Measurements from ENCODE around the gene DLK1. TPM values are rescaled to one million over a fixed set of nuclear protein-coding genes. Genes with fewer than 3 reads are reported as not detected.

Gene DLK1
- total and polyA plus RNA-seq, 8 donors, result 7.7 to 65.5 (median 15.2) TPM

GRCh38 chr14:100738269-100738691 is 11.6 kb downstream of the DLK1 start:
- H3K36me3 ChIP-seq, result no peaks in the 10 kb centered on the region
- DNase-seq (no peak), ATAC-seq (no peak), FAIRE-seq (no peak)
- intact Hi-C loops (cut with DNase I), result no loop called here
- no peaks in the 10 kb centered on the region for H3K4me1 ChIP-seq
- TF ChIP-seq CTCF (IDR thresholded peaks at IDR 0.05), result no peak
- H3K27me3 ChIP-seq, result no peaks in the 10 kb centered on the region
- WGBS, 2 donors, result 76 to 81% methylated on average over 6 of the region's 6 CpGs
- no peaks in the 10 kb centered on the region for H3K9me3 ChIP-seq
- H3K27ac ChIP-seq, result no peak overlapping the region
- H3K4me3 ChIP-seq, result no peak overlapping the region

- ATAC-seq (no peak), FAIRE-seq (no peak), DNase-seq (no peak)
- no peaks in the 10 kb centered on the region for H3K4me1 ChIP-seq
- 87 to 97% methylated on average over 10 of the region's 10 CpGs for WGBS, 2 donors
- H3K27me3 ChIP-seq, result no peaks in the 10 kb centered on the region
- no peak overlapping the region for H3K4me3 ChIP-seq
- no peaks in the 10 kb centered on the region for H3K9me3 ChIP-seq
- intact Hi-C loops (cut with DNase I), result no loop called here
- no peak for TF ChIP-seq CTCF (IDR thresholded peaks at IDR 0.05)
- H3K36me3 ChIP-seq, result no peaks in the 10 kb centered on the region
- H3K27ac ChIP-seq, result no peak overlapping the region
Measured at GRCh38 chr14:100738704-100739131, 12.0 kb downstream of the DLK1 start.

- 58 to 64% methylated on average over 11 of the region's 11 CpGs for WGBS, 2 donors
- H3K4me1 ChIP-seq, result no peaks in the 10 kb centered on the region
- DNase-seq, result no peak
Measured at GRCh38 chr14:100739306-100739705, 12.6 kb downstream of the DLK1 start.

GRCh38 chr14:100740196-100740825 is 13.6 kb downstream of the DLK1 start:
- 76 to 81% methylated on average over 9 of the region's 9 CpGs for WGBS, 2 donors
- no peaks in the 10 kb centered on the region for H3K4me1 ChIP-seq
- no peak for ATAC-seq
- no peaks in the 10 kb centered on the region for H3K9me3 ChIP-seq
- FAIRE-seq, result no peak
- no peak overlapping the region for H3K27ac ChIP-seq
- H3K4me3 ChIP-seq, result no peak overlapping the region
- DNase-seq, result peak in 1 of 6 donors; percentile 1
- TF ChIP-seq CTCF (IDR thresholded peaks at IDR 0.05), result no peak
- no peaks in the 10 kb centered on the region for H3K27me3 ChIP-seq
- H3K36me3 ChIP-seq, result no peaks in the 10 kb centered on the region
- intact Hi-C loops (cut with DNase I), result no loop called here

More at GRCh38 chr14:100739306-100739705, 12.6 kb downstream of the DLK1 start:
- Histone ChIP-seq H3K36me3 (no peaks in the 10 kb centered on the region), H3K27me3 (no peaks in the 10 kb centered on the region), H3K4me3 (no peak overlapping the region), H3K9me3 (no peaks in the 10 kb centered on the region), H3K27ac (no peak overlapping the region)
- no peak for ATAC-seq
- intact Hi-C loops (cut with DNase I), result no loop called here
- no peak for TF ChIP-seq CTCF (IDR thresholded peaks at IDR 0.05)
- FAIRE-seq, result no peak

- 92 to 98% methylated on average over 7 of the region's 7 CpGs for WGBS, 2 donors
- no peak overlapping the region for H3K27ac ChIP-seq
- no peaks in the 10 kb centered on the region for H3K36me3 ChIP-seq
- no peak for ATAC-seq
- intact Hi-C loops (cut with DNase I), result no loop called here
- H3K4me1 ChIP-seq, result no peaks in the 10 kb centered on the region
- H3K4me3 ChIP-seq, result no peak overlapping the region
- no peak for FAIRE-seq
- no peak for TF ChIP-seq CTCF (IDR thresholded peaks at IDR 0.05)
- no peaks in the 10 kb centered on the region for H3K9me3 ChIP-seq
- no peaks in the 10 kb centered on the region for H3K27me3 ChIP-seq
- peak in 1 of 6 donors; percentile 7 for DNase-seq
Measured at GRCh38 chr14:100740929-100741328, 14.2 kb downstream of the DLK1 start.

Measured in pancreas (tissue), 10 donors.